HG02610 (cell line): ENCODE results near the gene KAZN.

Source experiments
- ATAC-seq: cut with Tn5 transposase; IDR thresholded peaks from one replicate; pipeline ENCODE4 v1.9.1; 2021; ENCODE audit warnings: mild to moderate bottlenecking, moderate library complexity; ENCODE audit not compliant: unreplicated experiment

The KAZN gene

DNA sequence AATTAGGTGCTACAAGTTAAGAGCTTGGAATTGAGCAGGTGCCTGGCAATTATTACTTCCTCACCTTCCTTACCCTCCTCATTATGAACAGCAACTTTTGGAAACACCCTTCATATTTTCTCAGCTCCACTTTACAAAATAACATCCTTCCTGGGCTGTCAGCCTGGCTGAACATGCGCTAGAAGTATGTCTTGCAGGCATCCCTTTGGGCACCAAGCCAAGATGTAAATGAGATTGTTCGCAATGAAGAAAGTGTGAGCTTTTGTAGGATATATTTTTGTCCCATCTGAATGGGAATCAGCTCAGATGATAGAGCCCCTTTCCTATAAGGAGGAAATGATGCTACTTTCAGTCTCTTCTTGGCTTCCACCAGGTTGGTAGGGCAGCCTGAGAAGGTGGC lies 245.9 kb downstream of the KAZN start:
- ATAC-seq: no peak

- ATAC-seq: no peak
These were observed 246.6 kb downstream of the KAZN start for GRCh38 chr1:14844923-14845617.

GRCh38 chr1:14845851-14846250 lies 247.4 kb downstream of the KAZN start:
- no peak for ATAC-seq

DNA sequence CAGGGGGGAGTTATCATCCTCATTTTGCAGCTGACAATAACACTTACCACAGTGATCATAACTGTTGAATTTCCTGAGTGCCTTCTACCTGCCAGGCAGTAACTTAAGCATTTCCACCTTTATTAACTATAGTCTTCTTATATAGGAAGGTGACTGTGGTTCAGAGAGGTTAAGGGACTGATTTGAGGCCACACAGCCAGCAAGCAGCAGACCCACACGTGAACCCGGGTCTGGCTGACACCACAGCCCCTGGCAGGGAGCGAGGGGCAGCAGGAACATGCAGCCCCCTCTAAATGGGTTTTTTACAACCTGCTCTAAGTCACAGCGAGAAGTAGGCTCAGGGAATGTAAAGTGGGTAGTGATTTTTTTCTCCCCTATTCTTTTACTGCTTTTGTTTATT lies 248.2 kb downstream of the KAZN start:
- ATAC-seq: no peak

DNA sequence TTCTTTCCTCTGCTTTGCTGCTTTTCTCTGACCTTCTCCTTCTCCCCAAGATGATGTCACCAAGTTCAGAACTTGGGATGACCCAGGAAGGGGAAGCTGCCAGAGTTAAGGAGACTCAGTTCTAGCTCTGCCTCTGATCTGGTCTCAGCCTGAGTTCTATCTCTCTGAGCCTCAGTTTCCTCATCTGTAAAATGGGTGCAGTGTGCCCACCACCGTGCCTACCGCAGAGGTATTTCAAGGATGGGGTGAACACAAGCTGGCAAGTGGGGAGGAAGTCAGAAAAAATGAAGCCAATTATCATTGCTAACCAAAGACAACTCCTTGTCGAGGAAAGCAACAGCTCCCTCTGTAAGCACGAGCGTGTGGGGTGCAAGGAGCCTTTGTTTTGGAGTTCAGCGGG lies 249.7 kb downstream of the KAZN start:
- no peak for ATAC-seq

- no peak for ATAC-seq
These were observed 250.1 kb downstream of the KAZN start for GRCh38 chr1:14848625-14849024.

GRCh38 chr1:14849038-14849437 lies 250.6 kb downstream of the KAZN start:
- ATAC-seq: no peak

DNA sequence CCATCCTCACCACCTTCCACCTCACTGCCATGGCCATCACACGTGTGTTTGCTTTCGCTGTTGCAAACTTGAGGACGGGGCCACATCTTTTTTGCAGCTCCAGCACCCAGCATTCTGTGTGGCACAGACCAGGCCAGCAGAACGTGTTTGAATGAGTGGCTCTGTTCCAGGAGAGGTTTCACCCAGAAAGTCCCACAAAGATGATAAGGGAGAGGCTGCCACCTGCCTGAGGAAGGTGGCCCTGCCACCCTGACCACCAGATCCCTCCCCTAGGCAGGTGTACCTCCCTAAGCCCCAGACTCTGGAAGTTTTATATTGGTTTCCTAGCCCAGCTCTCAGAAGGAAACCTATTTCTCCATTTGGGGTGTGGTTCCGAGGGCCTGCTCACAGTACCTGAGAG lies 252.1 kb downstream of the KAZN start:
- no peak for ATAC-seq

DNA sequence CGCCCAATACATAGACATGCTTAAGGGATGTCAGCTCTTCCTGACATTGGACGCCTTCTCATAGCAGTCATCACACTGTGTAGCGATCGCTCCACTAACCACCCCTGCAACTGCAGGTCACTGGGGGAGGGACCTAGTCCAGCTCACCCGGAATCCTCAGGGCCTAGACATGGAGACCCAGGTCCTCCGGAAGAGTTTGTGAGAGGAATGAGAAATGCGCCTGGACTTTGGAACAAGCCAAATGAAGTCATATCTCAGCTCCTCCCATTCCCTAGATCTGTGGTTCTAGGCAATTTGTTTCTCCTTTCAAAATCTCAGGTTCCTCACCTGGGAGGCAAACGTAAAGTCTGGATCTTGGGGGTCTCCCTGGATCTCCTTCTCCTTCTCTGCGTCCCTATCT lies 253.3 kb downstream of the KAZN start:
- no peak for ATAC-seq

DNA sequence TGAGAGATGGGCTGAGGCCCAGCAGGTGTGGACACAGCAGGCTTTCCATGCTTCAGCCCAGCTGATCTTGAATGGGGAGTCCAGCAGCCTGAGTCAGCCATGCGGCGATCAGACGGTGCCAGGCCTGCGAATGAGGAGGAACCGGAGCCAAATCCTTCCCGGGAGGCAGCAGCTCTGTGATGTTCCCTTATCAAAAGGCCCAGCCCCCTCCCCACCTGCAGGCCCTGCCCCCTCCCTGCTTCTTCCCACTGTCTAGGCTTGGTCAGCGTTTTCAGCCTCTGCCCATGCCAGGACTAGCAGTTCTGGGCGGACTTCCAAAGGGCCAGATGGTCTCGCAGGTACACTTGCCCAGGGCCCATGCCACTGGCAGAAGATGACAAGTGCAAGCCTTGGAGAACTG lies 253.8 kb downstream of the KAZN start:
- no peak for ATAC-seq

DNA sequence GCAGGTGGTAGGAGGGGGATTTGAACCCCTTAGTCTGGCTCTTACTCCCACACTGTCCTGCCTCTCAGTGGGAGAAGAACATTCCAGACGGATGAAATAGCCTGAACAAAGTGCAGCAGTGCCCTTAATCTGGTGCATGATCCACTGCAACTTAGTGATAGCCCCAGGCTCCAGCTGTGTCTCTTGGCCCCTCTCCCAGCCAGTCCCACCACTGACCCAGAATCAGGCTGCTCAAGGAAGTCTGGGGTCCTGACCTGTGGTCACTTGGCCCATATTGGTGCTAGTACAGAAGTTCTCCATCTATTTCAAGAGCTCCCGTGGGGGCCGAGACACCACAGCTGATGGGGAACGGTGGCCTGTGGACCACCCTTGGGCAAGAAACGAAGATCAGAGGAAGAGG lies 255.0 kb downstream of the KAZN start:
- ATAC-seq: no peak

DNA sequence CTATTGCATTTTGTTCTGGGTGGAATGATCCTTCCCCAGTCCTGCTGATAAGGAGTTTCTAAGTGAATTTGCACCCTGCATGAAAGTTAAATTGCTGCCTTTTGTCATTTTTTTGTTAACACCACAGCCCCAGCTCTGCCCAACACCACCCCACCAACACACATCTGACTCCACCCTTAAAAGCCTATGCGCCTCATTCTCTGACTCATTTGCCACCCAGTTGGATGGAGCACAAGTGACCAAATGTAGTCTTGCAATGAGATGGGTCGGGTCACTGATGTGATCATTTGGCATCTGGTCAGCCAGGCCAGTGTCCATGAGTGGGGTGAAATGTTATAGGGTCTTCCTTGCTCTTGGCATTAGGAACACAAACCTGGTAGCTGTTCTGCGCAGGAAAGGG lies 256.8 kb downstream of the KAZN start:
- no peak for ATAC-seq

DNA sequence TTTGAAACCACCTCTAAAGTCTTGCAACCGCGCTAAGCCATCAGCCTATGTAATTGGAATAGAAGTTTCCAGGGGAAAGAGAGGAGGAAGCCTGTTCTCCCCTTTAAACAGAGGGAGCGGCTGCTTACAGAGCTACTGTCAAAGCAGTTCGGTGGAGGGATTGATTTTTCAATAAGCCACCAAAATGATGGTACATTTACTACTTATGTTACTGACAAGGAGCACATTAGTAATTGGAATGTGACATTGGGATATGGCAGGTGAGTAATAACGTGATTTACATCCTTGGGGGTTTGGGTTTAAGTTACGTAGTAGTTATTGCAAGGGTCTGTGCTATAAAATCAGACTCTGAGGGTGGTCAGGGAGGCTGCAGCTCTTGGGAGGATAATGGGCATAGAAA lies 257.3 kb downstream of the KAZN start:
- no peak for ATAC-seq

DNA sequence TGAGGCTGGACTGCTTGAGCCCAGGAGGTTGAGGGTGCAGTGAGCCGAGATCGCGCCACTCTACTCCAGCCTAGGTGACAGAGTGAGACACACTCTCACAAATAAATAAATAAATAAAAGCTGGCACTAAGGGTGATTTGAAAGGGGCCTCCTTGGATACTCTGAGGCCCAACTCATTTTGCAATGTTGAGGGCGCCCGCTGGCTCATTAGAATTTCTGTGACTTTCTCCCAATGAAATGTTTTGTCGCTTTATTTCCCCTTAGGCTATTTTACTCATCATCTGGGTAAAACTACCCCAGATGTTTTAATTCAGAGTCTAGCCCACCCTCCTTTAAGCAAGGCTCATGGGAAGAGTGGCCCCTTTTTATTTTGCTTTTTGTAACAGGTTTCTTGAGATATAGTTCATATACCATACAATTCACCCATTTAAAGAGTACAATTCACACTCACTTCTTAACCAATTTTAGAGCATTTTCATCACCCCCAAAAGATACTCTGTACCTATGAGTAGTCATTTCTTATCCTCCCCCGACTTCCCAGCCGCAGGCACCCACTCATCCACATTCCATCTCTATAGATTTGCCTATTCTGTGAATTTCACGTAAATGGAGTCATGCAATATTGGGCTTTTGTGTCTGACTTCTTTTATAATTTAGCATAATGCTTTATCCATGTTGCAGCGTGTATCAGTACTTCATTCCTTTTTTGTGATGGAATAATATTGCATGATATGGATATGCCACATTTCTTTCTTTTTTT lies 259.1 kb downstream of the KAZN start:
- ATAC-seq: no peak

DNA sequence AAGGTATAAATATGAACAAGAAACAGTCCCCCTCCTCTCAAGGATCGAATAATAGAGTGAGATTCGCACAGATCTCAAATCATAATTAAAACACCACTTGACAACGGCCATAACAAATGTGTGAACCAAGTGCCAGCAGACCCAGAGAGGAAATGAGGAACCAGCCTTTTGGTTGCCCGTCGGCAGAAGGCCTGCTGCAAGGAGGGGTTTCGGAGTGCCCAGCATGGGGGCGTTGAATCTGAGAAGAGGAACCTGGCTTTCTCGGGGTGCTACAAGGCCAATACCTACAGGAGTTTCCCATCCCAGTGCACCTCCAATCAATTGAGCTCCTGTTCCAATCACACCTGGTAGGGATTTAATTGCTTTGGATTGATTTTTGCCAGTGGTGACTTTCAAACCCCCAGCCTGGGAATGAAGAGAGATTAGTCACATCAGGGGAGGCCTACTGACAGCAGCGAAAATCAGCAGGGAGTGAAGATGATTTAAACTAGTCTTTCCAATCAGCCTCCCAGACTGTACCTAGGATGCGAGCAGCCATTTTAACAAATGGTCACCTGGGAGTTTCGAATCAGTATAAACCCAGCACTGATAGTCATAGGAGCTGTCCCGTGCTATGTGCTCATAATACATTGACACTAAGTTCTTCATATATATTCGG lies 263.8 kb downstream of the KAZN start:
- ATAC-seq: no peak

- ATAC-seq: no peak
These were observed 266.6 kb downstream of the KAZN start for GRCh38 chr1:14865106-14865505.

DNA sequence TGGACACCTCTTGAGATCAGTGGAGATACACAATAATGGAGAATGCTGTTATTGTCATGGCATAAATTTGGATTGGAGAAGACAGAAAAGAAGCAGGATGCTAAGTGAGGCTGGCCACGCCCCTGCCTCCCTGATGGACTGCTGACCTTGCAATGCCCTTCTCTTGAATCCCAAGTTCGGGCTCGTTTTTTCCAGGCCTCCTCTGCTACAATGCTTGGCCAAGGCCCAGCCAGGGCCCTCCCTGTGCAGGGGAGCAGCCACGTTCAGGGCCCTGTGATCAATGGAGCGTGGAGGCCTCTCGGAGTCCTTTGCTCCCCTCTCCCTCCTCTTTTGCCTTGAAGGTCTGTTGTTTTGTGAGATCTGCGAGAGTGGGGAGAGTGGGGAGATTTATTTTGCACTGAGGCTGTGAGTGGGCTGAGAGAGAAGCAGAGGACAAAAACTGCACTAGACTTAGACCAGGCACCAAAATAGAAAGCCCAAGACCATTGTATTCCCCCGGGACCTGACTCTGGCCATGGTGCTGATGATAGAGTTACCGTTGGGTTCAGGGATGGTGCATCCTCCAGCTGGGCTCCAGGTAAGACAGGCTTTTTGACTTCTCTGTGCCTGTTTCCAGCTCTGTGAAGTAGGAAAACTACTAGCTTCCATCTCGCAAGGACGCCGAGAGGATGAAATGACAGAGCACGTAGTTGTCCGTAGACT lies 268.6 kb downstream of the KAZN start:
- ATAC-seq: no peak

DNA sequence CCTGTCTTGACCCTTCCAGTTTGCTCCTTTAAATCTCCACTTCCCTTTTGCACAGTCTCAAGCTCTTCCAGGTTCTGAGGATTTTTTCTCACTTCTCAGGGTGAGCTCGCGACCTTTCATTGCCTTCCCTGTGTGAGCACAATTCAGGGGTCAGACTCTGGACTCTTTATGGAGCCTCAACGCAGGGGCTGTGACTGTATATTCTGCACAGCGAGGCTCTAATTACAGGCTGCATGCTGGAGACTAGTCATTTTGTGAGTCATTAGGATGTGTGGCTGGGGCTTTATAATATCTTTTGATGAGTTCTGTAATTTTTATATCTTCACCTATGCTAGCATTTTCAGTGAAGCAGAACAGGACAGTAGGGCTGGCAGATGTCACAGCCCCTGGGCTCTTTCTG lies 270.7 kb downstream of the KAZN start:
- ATAC-seq: no peak

DNA sequence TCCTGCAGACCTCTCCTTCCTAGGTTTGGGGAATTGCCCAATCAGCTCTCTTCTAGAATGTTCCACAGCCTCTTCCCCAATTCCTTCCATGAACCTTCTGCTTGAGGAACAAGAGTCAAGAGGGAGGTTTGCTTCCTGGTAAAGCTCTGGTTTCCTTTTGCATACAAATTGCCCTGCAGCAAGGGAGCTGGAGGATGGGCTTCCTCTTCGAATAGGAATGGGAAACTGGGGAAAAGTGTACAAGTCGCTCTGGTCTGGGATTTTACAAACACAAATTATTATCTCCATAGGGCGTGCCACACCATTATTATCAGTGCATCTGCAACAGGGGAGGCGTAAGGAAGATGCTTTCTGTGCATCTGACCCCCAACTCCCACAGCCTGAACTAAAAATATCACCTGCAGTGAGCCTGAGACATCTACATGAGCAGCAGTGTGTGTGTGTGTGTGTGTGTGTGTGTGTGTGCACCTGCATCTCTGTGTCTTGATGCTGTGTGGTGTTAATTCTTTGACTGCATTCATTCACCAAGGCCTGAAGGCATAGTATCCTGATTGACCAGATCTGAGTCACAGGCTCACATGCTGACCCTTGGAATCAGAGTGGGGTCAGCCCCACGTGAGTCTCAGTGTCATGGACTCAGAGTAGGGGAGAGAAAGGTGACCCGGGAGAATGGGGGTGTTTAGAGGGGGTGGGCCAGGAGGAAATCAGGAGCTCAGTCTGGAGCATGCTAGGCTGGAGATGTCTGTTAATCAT lies 272.9 kb downstream of the KAZN start:
- no peak for ATAC-seq

GRCh38 chr1:14872762-14873161 lies 274.3 kb downstream of the KAZN start:
- no peak for ATAC-seq

DNA sequence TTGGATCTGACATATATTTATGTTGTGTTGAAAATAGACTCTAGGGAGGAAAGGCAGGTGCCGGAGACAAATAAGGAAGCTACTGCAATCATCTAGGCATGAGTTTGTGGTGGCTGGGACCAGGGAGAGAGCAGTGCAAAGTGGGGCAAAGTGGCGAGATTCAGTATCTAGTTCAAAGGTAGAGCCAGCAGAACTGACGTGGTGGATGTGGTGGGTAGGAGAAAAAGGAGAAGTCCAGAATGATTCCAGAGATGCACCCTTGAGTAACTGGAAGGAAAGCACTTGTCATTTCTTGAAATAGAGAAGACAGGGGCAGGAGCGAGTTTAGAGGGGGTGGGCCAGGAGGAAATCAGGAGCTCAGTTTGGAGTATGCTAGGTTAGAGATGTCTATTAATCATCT lies 275.2 kb downstream of the KAZN start:
- no peak for ATAC-seq
